HCT116 (cell line): ENCODE results near the gene PEAK3. TPM values are rescaled to one million over a fixed set of nuclear protein-coding genes. Genes with fewer than 3 reads are reported as not detected.
A peak's percentile ranks its signal among the peaks of the same experiment; 100 is the strongest.

Experiments used
- ATAC-seq: fragments of 200-7000 bp; cut with Tn5 transposase; 2 replicates; pipeline ENCODE4 v1.9.1; 2020; ENCODE audit warnings: mild to moderate bottlenecking, moderate library complexity
- BruUV-seq: library from RNA; stranded (reverse); fragments of 400-500 nt; replicated peaks from 2 replicates; lab custom pipeline; 2021; lab: Mats Ljungman, UMichigan
- CTCF ChIA-PET: fragments of 300-600 bp; sonication (Branson Sonifier 250); formaldehyde crosslinking; loops from one replicate; lab custom pipeline; 2021; ENCODE audit warnings: antibody characterized with exemption; lab: Charles Lee
- POLR2A ChIA-PET: fragments of 300-600, 350-600 bp; sonication (Branson Sonifier 250); formaldehyde crosslinking; loops from one replicate; lab custom pipeline; 2021; ENCODE audit warnings: antibody characterized with exemption; lab: Charles Lee
- RAD21 ChIA-PET, 2 experiments: fragments of 300-600 bp; sonication (Branson Sonifier 250); formaldehyde crosslinking; loops; one replicate each; lab custom pipeline; 2023; ENCODE audit warnings: low total read pairs in 2 of 2; ENCODE audit not compliant: uncharacterized antibody in 2 of 2, unreplicated experiment in 2 of 2, low non-redundant PET in 1 of 2; lab: Charles Lee
- DNase-seq: peaks from one replicate; pipeline ENCODE4 v3.0.0-alpha.2; 2010; ENCODE audit warnings: low read depth, low spot score
- H2AFZ ChIP-seq: fragments of 200-600 bp; shearing (Covaris generic), sonication (generic); 2 replicates; pipeline ENCODE4 v1.6.1; 2017; ENCODE audit warnings: low read depth, mixed run types, mixed read lengths, antibody characterized with exemption, low read length; ENCODE audit not compliant: poor library complexity, severe bottlenecking
- H3K27ac ChIP-seq: 2 replicates; pipeline ENCODE4 v1.5.1; 2012; ENCODE audit warnings: low read depth, low read length
- H3K27me3 ChIP-seq: fragments of 200-600 bp; sonication (generic); 2 replicates; pipeline ENCODE4 v1.6.1; 2016; ENCODE audit warnings: mixed run types, low read length, mixed read lengths; ENCODE audit not compliant: insufficient read depth
- H3K36me3 ChIP-seq, 2 experiments: fragments of 200-500 bp in 1 of 2; fragments of 200-600 bp in 1 of 2; sonication (Bioruptor generic) in 1 of 2; sonication (generic) in 1 of 2; 2 replicates each; pipeline versions ENCODE4 v1.5.1 to v1.6.1; 2014 to 2016; ENCODE audit warnings: low read length in 2 of 2, inconsistent platforms in 1 of 2, mixed read lengths in 1 of 2, mixed run types in 1 of 2; ENCODE audit not compliant: insufficient read depth in 2 of 2, control insufficient read depth in 1 of 2
- H3K4me1 ChIP-seq, 2 experiments: fragments of 200-600 bp in 1 of 2; sonication (generic) in 1 of 2; 2 replicates each; pipeline versions ENCODE4 v1.5.1 to v1.6.1; 2012 to 2017; ENCODE audit warnings: low read length in 2 of 2, inconsistent platforms in 1 of 2, mild to moderate bottlenecking in 1 of 2, mixed read lengths in 1 of 2, mixed run types in 1 of 2, moderate library complexity in 1 of 2; ENCODE audit not compliant: insufficient read depth in 2 of 2, control insufficient read depth in 1 of 2
- H3K4me2 ChIP-seq: fragments of 200-600 bp; sonication (generic); 2 replicates; pipeline ENCODE4 v1.6.1; 2017; ENCODE audit warnings: mixed run types, low read length, mixed read lengths
- H3K4me3 ChIP-seq, 2 experiments: fragments of 200-600 bp in 1 of 2; sonication (generic) in 1 of 2; replicated peaks in 1 of 2; 2 replicates each; pipeline ENCODE4 v1.5.1; 2011 to 2016; ENCODE audit warnings: low read length in 2 of 2, control low read depth in 1 of 2, low read depth in 1 of 2, mild to moderate bottlenecking in 1 of 2, mixed read lengths in 1 of 2, mixed run types in 1 of 2
- H3K79me2 ChIP-seq: fragments of 200-600 bp; sonication (generic); 2 replicates; pipeline ENCODE4 v1.6.1; 2017; ENCODE audit warnings: mild to moderate bottlenecking, mixed run types, low read length, moderate library complexity, mixed read lengths; ENCODE audit not compliant: insufficient read depth
- H3K9ac ChIP-seq: fragments of 200-600 bp; sonication (generic); 2 replicates; pipeline ENCODE4 v1.6.1; 2016; ENCODE audit warnings: low read length, mixed read lengths
- H3K9me2 ChIP-seq: fragments of 200-600 bp; sonication (generic), shearing (Covaris generic); 2 replicates; pipeline ENCODE4 v1.6.1; 2017; ENCODE audit warnings: mixed run types, mild to moderate bottlenecking, moderate library complexity; ENCODE audit not compliant: insufficient read depth
- H3K9me3 ChIP-seq, 2 experiments: fragments of 200-500 bp in 1 of 2; fragments of 200-600 bp in 1 of 2; sonication (Bioruptor generic) in 1 of 2; sonication (generic) in 1 of 2; 2 replicates each; pipeline ENCODE4 v1.6.1; 2014 to 2017; ENCODE audit warnings: low read length in 2 of 2, mixed read lengths in 2 of 2, inconsistent platforms in 1 of 2, low read depth in 1 of 2, mild to moderate bottlenecking in 1 of 2, mixed run types in 1 of 2, moderate library complexity in 1 of 2; ENCODE audit not compliant: control insufficient read depth in 1 of 2, insufficient read depth in 1 of 2
- H4K20me1 ChIP-seq: fragments of 200-600 bp; sonication (generic), shearing (Covaris generic); 2 replicates; pipeline ENCODE4 v1.6.1; 2017; ENCODE audit warnings: mixed run types, mild to moderate bottlenecking, moderate library complexity; ENCODE audit not compliant: insufficient read depth
- CBX3 ChIP-seq: IDR thresholded peaks from 2 replicates; pipeline ENCODE4 v1.6.1; 2012; ENCODE audit warnings: low read depth
- CEBPB ChIP-seq: IDR thresholded peaks from 2 replicates; pipeline ENCODE4 v1.6.1; 2012; ENCODE audit warnings: low read depth
- EGR1 ChIP-seq: IDR thresholded peaks from 2 replicates; pipeline ENCODE4 v1.6.1; 2012; ENCODE audit warnings: low read depth
- ELF1 ChIP-seq: IDR thresholded peaks from 2 replicates; pipeline ENCODE4 v1.6.1; 2012; ENCODE audit warnings: low read depth, borderline replicate concordance
- EZH2phosphoT487 ChIP-seq: fragments of 200-600 bp; IDR thresholded peaks from 2 replicates; pipeline ENCODE4 v1.6.1; 2018; ENCODE audit warnings: antibody characterized with exemption, borderline replicate concordance
- POLR2A ChIP-seq: IDR thresholded peaks from 2 replicates; pipeline ENCODE4 v1.7.0; 2011; ENCODE audit warnings: borderline replicate concordance; ENCODE audit not compliant: insufficient read depth, insufficient read length; ENCODE audit errors: extremely low read depth
- POLR2AphosphoS5 ChIP-seq: IDR thresholded peaks from 2 replicates; pipeline ENCODE4 v1.6.1; 2011; ENCODE audit warnings: mild to moderate bottlenecking, low read depth, low read length, moderate library complexity
- RAD21 ChIP-seq: IDR thresholded peaks from 2 replicates; pipeline ENCODE4 v1.6.1; 2012; ENCODE audit warnings: low read depth, mild to moderate bottlenecking
- SIN3A ChIP-seq: IDR thresholded peaks from 2 replicates; pipeline ENCODE4 v1.6.1; 2012; ENCODE audit warnings: low read depth
- SP1 ChIP-seq: IDR thresholded peaks from 2 replicates; pipeline ENCODE4 v1.6.1; 2012; ENCODE audit warnings: low read depth
- SRF ChIP-seq: IDR thresholded peaks from 2 replicates; pipeline ENCODE4 v1.6.1; 2012; ENCODE audit warnings: low read depth
- TCF7L2 ChIP-seq: IDR thresholded peaks from 2 replicates; pipeline ENCODE4 v1.7.0; 2011; ENCODE audit warnings: borderline replicate concordance, inconsistent platforms; ENCODE audit not compliant: insufficient read depth, insufficient read length; ENCODE audit errors: extremely low read depth
- YY1 ChIP-seq: IDR thresholded peaks from 2 replicates; pipeline ENCODE4 v1.6.1; 2011; ENCODE audit warnings: low read length, low read depth, moderate library complexity, mild to moderate bottlenecking; ENCODE audit not compliant: insufficient replicate concordance; ENCODE audit errors: extremely low read depth
- ZNF274 ChIP-seq: fragments of 200-500 bp; sonication (Bioruptor generic); IDR thresholded peaks from 2 replicates; pipeline ENCODE4 v1.6.1; 2014; ENCODE audit warnings: mild to moderate bottlenecking, low read depth, low read length, inconsistent platforms
- intact Hi-C: fragments of 100-400 bp; cut with micrococcal nuclease; formaldehyde crosslinking; loops from 2 replicates; pipeline ENCODE4 v1.10.0; 2022
- total RNA-seq: library from RNA; stranded (reverse); gene quantifications from one replicate; pipeline ENCODE4 v1.2.1, GENCODE V29; 2021; ENCODE audit not compliant: unreplicated experiment
- TF ChIP-seq, protein P1 (sequence below), 3 experiments: fragments of 200-600 bp in 1 of 3; sonication (generic) in 1 of 3; IDR thresholded peaks in 2 of 3; conservative IDR thresholded peaks in 1 of 3; 2 replicates each; pipeline ENCODE4 v1.5.1; 2012 to 2017; ENCODE audit warnings: low read depth in 2 of 3, low read length in 2 of 3, antibody characterized with exemption in 1 of 3, borderline replicate concordance in 1 of 3, control low read depth in 1 of 3, mild to moderate bottlenecking in 1 of 3, mixed read lengths in 1 of 3, mixed run types in 1 of 3, moderate library complexity in 1 of 3; ENCODE audit not compliant: insufficient read depth in 1 of 3

PEAK3 gene
- total RNA-seq, 1 experiment from 2014 or later, result not detected

DNA sequence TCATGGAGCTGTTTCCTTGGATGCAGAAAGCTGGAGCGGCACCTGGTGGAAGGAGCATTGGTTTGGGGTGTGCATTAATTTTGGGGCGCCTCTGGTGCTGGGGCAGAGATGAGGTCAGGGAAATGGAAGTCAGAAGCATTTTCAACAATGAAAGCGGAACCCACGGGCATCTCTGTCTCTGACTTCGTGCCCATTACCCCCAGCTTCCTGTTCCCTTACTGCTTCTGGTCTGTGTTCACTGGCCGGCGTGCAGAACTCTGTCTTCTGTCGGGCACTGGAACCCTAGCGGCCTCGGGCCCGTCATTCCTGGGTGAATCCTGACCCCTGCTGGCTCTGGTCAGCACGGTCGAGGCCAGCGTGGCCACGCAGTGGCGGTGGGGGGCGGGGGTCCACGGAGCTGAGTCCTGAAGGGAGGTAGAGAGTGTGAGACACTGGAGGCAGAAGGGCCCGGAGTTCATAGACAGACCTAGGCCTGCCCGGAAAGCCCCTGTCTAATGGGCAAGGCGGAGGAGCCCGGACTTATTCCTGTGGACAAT lies 33.9 kb upstream of the PEAK3 start:
- Histone ChIP-seq H3K27me3 (no peaks in the 10 kb centered on the region), H4K20me1 (no peaks in the 10 kb centered on the region), H3K4me1 (no peaks in the 10 kb centered on the region), H3K4me3 (no peak overlapping the region), H3K27ac (no peak overlapping the region), H3K9ac (no peak overlapping the region), H3K9me2 (no peaks in the 10 kb centered on the region), H3K4me2 (no peak overlapping the region), H3K36me3 (no peaks in the 10 kb centered on the region), H3K79me2 (no peaks in the 10 kb centered on the region), H3K9me3 (no peaks in the 10 kb centered on the region; a peak in 1 of 4 replicates), H2AFZ (no peak overlapping the region)
- peak; percentile 60 for ATAC-seq
- intact Hi-C loops, result no loop called here
- DNase-seq, result no peak
- BruUV-seq, result no TSS peak
- ChIA-PET POLR2A (no interaction called here), RAD21 (interaction anchor here in 1 of 2 experiments (0.6 kb wide), 1 partner anchor 80 kb away, joined by 3 read pairs; the partner anchor contains the start of gene PLEKHJ1), CTCF (no interaction called here)
- no peak for TF ChIP-seq SRF
- TF ChIP-seq CBX3, result no peak
- no peak for TF ChIP-seq CEBPB
- TF ChIP-seq ZNF274, result no peak
- TF ChIP-seq, protein P1, sequence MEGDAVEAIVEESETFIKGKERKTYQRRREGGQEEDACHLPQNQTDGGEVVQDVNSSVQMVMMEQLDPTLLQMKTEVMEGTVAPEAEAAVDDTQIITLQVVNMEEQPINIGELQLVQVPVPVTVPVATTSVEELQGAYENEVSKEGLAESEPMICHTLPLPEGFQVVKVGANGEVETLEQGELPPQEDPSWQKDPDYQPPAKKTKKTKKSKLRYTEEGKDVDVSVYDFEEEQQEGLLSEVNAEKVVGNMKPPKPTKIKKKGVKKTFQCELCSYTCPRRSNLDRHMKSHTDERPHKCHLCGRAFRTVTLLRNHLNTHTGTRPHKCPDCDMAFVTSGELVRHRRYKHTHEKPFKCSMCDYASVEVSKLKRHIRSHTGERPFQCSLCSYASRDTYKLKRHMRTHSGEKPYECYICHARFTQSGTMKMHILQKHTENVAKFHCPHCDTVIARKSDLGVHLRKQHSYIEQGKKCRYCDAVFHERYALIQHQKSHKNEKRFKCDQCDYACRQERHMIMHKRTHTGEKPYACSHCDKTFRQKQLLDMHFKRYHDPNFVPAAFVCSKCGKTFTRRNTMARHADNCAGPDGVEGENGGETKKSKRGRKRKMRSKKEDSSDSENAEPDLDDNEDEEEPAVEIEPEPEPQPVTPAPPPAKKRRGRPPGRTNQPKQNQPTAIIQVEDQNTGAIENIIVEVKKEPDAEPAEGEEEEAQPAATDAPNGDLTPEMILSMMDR (IDR thresholded peaks at IDR 0.05 in 2 of 3, conservative IDR thresholded peaks at IDR 0.05 in 1 of 3; ENCODE audit: borderline replicate concordance in 1 of 3, insufficient read depth in 1 of 3, low read depth in 2 of 3, low read length in 2 of 3), result peak; percentile 32 to 49 (median 35); a peak in 4 of 6 replicates
- no peak for TF ChIP-seq SP1
- TF ChIP-seq SIN3A, result no peak
- no peak for TF ChIP-seq ELF1
- no peak for TF ChIP-seq POLR2A
- TF ChIP-seq POLR2AphosphoS5, result no peak
- no peak for TF ChIP-seq EZH2phosphoT487
- TF ChIP-seq YY1, result no peak
- no peak for TF ChIP-seq TCF7L2
- no peak for TF ChIP-seq EGR1
- TF ChIP-seq RAD21, result peak; percentile 63
